NT2/D1 (cell line): ENCODE measurements around the gene C1orf21.

Experiments used
- SUZ12 ChIP-seq: IDR thresholded peaks from 2 replicates; pipeline ENCODE4 v1.6.1; 2011; ENCODE audit not compliant: insufficient read length, insufficient read depth; ENCODE audit errors: extremely low read depth
- YY1 ChIP-seq: IDR thresholded peaks from 2 replicates; pipeline ENCODE4 v1.6.1; 2011; ENCODE audit not compliant: insufficient read length, insufficient read depth
- ZNF274 ChIP-seq: IDR thresholded peaks from 2 replicates; pipeline ENCODE4 v1.6.1; 2011; ENCODE audit warnings: mild to moderate bottlenecking, low read depth, low read length

- TF ChIP-seq YY1 (no peak), ZNF274 (no peak), SUZ12 (no peak)
These were observed 286.5 kb downstream of the C1orf21 start for GRCh38 chr1:184673305-184673704.
